GM23248 (cell line): ENCODE measurements around the gene RCC2. TPM values are rescaled to one million over a fixed set of nuclear protein-coding genes. Genes with fewer than 3 reads are reported as not detected.

Experiments used
- DNase-seq: peaks from one replicate; pipeline ENCODE4 v3.0.0-alpha.2; 2015
- H2AFZ ChIP-seq: fragments of 200-600 bp; sonication (generic); 2 replicates; pipeline ENCODE4 v1.6.1; 2016; ENCODE audit warnings: antibody characterized with exemption
- H3F3A ChIP-seq: fragments of 200-600 bp; sonication (generic); 2 replicates; pipeline ENCODE4 v1.6.1; 2016; ENCODE audit warnings: mild to moderate bottlenecking, antibody characterized with exemption, mixed run types; ENCODE audit not compliant: insufficient read depth
- H3K27ac ChIP-seq: fragments of 200-600 bp; sonication (generic); 2 replicates; pipeline ENCODE4 v1.5.1; 2016; ENCODE audit warnings: mild to moderate bottlenecking
- H3K27me3 ChIP-seq: fragments of 200-600 bp; sonication (generic); replicated peaks from 2 replicates; pipeline ENCODE4 v1.6.1; 2016; ENCODE audit warnings: mild to moderate bottlenecking; ENCODE audit not compliant: insufficient read depth
- H3K36me3 ChIP-seq: fragments of 200-600 bp; sonication (generic); 2 replicates; pipeline ENCODE4 v1.6.1; 2016; ENCODE audit warnings: low read depth, mild to moderate bottlenecking
- H3K4me1 ChIP-seq: fragments of 200-600 bp; sonication (generic); 2 replicates; pipeline ENCODE4 v1.6.1; 2016; ENCODE audit warnings: mild to moderate bottlenecking; ENCODE audit not compliant: insufficient read depth
- H3K4me2 ChIP-seq: fragments of 200-600 bp; sonication (generic); one replicate; pipeline ENCODE4 v1.6.1; 2016; ENCODE audit warnings: mild to moderate bottlenecking; ENCODE audit not compliant: unreplicated experiment
- H3K4me3 ChIP-seq: fragments of 200-600 bp; sonication (generic); 2 replicates; pipeline ENCODE4 v1.5.1; 2016; ENCODE audit warnings: mild to moderate bottlenecking
- H3K79me2 ChIP-seq: fragments of 200-600 bp; sonication (generic); 2 replicates; pipeline ENCODE4 v1.6.1; 2016; ENCODE audit warnings: mild to moderate bottlenecking; ENCODE audit not compliant: insufficient read depth
- H3K9ac ChIP-seq: fragments of 200-600 bp; sonication (generic); 2 replicates; pipeline ENCODE4 v1.6.1; 2016; ENCODE audit warnings: mild to moderate bottlenecking
- H3K9me2 ChIP-seq: fragments of 200-600 bp; sonication (generic); 2 replicates; pipeline ENCODE4 v1.6.1; 2016; ENCODE audit warnings: mixed run types, mild to moderate bottlenecking, moderate library complexity; ENCODE audit not compliant: insufficient read depth
- H3K9me3 ChIP-seq: fragments of 200-600 bp; sonication (generic); one replicate; pipeline ENCODE4 v1.6.1; 2017; ENCODE audit warnings: low read depth
- H4K20me1 ChIP-seq: fragments of 200-600 bp; sonication (generic); 2 replicates; pipeline ENCODE4 v1.6.0; 2016; ENCODE audit not compliant: insufficient read depth
- EZH2 ChIP-seq: fragments of 200-600 bp; sonication (generic); IDR thresholded peaks from 2 replicates; pipeline ENCODE4 v1.6.1; 2018; ENCODE audit warnings: antibody characterized with exemption, mild to moderate bottlenecking; ENCODE audit not compliant: insufficient read depth, poor library complexity, severe bottlenecking
- EZH2phosphoT487 ChIP-seq: fragments of 200-600 bp; sonication (generic); IDR thresholded peaks from 2 replicates; pipeline ENCODE4 v1.6.1; 2018; ENCODE audit warnings: antibody characterized with exemption, moderate library complexity, mild to moderate bottlenecking, low read depth; ENCODE audit not compliant: insufficient read depth
- WGBS, 2 experiments: methylation state at CpG; one replicate each; pipeline ENCODE4 v1.1.6; 2015 to 2017; ENCODE audit warnings: low lambda C conversion rate in 2 of 2, low coverage in 1 of 2; ENCODE audit errors: missing lambda C conversion rate in 2 of 2; 5-methylcytosine and 5-hydroxymethylcytosine counted together
- in situ Hi-C: fragments of 300-500 bp; cut with MboI; formaldehyde crosslinking; loops from 2 replicates; pipeline ENCODE4 v1.15.0; 2020
- polyA plus RNA-seq: library from polyadenylated mRNA; unstranded; fragments of >200 nt; fragmentation: Nextera tagmentation; extraction: Ambion mirVana; gene quantifications from 2 replicates; pipeline ENCODE4 v1.2.1, GENCODE V29; 2016
- total RNA-seq: library from RNA; depleted of rRNA; stranded (reverse); fragments of >200 nt; shearing (Covaris generic); gene quantifications from 2 replicates; pipeline ENCODE4 v1.2.3, GENCODE V29; 2014

RCC2 gene
- total and polyA plus RNA-seq, 2 experiments from 2014 or later = 10.9 to 38.3 TPM

DNA sequence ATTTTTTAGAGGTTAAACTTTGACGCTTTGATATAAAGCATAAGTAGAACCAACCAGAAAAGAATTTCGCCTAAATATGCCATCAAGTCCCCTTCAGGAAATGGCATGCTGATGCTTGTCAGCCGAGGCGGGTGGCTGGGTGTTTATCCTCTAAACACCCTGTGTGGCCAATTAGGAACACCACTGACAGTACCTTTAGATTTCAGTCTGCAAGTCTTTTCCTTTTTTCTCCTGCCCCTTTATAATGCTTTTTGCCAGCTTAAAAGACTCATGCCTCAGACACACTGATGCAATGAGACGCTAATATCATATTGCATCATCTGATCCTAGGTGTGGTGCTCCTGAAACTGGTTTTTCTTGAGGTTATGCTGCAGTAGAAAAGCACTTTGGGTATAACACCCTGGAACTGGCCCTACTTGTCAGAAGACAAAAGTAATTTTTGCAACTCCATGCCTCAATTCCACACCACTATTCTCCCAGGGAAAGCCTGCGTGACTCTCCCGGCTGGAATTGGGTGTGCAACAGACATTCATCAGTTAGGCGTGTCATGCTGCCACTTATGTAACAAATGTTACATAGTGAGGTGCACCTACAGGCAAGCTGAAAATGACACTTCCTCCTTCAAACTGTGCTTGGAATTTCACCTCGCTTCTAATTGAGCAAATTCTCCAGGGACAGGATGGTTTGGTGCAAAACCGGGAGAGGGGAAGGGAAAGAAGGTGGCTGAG, 2.0 kb upstream of the RCC2 start:
- peak; percentile 64 for DNase-seq
- Histone ChIP-seq H3K27ac (peak overlapping the region; percentile 62), H3K9me2 (no peaks in the 10 kb centered on the region), H3K36me3 (no peaks in the 10 kb centered on the region), H2AFZ (peak overlapping the region; percentile 32), H4K20me1 (no peaks in the 10 kb centered on the region), H3K4me3 (peak overlapping the region; percentile 99; the same call in 1 of the 2 replicates), H3K9me3 (no peaks in the 10 kb centered on the region), H3K79me2 (peaks cover 20% of the 10 kb centered on the region), H3K4me1 (peaks cover 31% of the 10 kb centered on the region), H3F3A (peaks cover 20% of the 10 kb centered on the region), H3K4me2 (peak overlapping the region; percentile 8), H3K27me3 (no peaks in the 10 kb centered on the region), H3K9ac (peak overlapping the region; percentile 30; the same call in 1 of the 2 replicates)
- 82 to 83% methylated on average over 10 of the region's 10 CpGs for WGBS, 2 experiments
- TF ChIP-seq EZH2phosphoT487 (no peak), EZH2 (no peak)
- in situ Hi-C loops = no loop called here

- peak overlapping the region; percentile 8 for H3K4me2 ChIP-seq
- peaks cover 32% of the 10 kb centered on the region for H3K4me1 ChIP-seq
- H3K9ac ChIP-seq = peak overlapping the region; percentile 30; the same call in 1 of the 2 replicates
- WGBS, 2 experiments = 84 to 90% methylated on average over 6 of the region's 6 CpGs
- no peaks in the 10 kb centered on the region for H3K9me2 ChIP-seq
- no peak for TF ChIP-seq EZH2
- TF ChIP-seq EZH2phosphoT487 = no peak
- peak overlapping the region; percentile 99; the same call in 1 of the 2 replicates for H3K4me3 ChIP-seq
- in situ Hi-C loops = no loop called here
- H3K27me3 ChIP-seq = no peaks in the 10 kb centered on the region
- peaks cover 26% of the 10 kb centered on the region for H3K79me2 ChIP-seq
- no peaks in the 10 kb centered on the region for H3K36me3 ChIP-seq
- peaks cover 20% of the 10 kb centered on the region for H3F3A ChIP-seq
- no peak overlapping the region; the same call in 1 of the 2 replicates for H2AFZ ChIP-seq
- H4K20me1 ChIP-seq = no peaks in the 10 kb centered on the region
- DNase-seq = no peak
- peak overlapping the region; percentile 62 for H3K27ac ChIP-seq
- no peaks in the 10 kb centered on the region for H3K9me3 ChIP-seq
These were observed 1.3 kb upstream of the RCC2 start for GRCh38 chr1:17440827-17441168.

DNA sequence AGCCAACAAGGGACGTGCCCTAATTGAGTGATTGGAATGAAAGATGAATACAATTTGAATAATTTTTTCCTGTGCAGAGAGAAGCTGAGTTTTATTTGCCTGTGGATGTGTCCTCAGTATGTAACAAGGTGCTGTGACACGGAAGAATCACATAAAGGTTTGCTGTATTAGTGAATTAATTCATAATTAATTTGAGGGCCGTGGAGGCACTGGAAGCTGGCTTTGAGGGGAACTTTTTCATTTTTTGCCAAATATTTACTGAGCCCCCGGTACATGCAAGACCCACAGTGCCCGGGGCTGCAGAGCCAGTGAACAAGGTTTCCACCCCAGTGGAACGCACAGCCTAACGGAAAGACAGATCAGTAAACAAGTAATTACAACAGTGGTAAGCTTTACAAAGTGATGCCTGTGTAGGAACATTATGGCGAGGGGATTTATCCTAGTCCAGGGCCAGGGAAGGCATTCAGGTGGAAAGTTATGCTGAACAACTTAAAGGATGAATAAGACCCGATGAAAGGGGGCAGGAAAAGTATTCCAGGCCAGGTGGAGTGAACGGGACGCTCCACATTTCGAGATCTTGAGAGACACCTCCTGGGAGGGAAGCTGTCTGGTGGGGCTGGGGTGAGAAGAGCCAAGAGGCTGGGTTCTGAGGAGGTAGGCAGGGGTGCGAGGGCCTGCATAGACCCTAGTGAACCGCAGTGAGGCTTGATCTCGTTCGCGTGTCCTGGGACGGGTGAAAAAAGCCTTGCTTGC, 773 bp upstream of the RCC2 start:
- in situ Hi-C loops = no loop called here
- Histone ChIP-seq H3K4me3 (peak overlapping the region; percentile 99), H3K27ac (peak overlapping the region; percentile 75), H3K79me2 (peaks cover 32% of the 10 kb centered on the region), H3K36me3 (no peaks in the 10 kb centered on the region), H2AFZ (peak overlapping the region; percentile 91), H3K9me3 (no peaks in the 10 kb centered on the region), H3K4me2 (peak overlapping the region; percentile 98), H3K27me3 (no peaks in the 10 kb centered on the region), H3F3A (peaks cover 20% of the 10 kb centered on the region), H3K9ac (peak overlapping the region; percentile 96), H3K4me1 (peaks cover 32% of the 10 kb centered on the region), H3K9me2 (no peaks in the 10 kb centered on the region), H4K20me1 (no peaks in the 10 kb centered on the region)
- DNase-seq = peak; percentile 8
- 60 to 64% methylated on average over 18 of the region's 18 CpGs for whole genome bisulfite sequencing, 2 experiments
- no peak for TF ChIP-seq EZH2phosphoT487
- TF ChIP-seq EZH2 = no peak

- no peaks in the 10 kb centered on the region for H3K27me3 ChIP-seq
- H3K4me2 ChIP-seq = peak overlapping the region; percentile 86
- peak overlapping the region; percentile 93 for H3K27ac ChIP-seq
- no peaks in the 10 kb centered on the region for H3K9me3 ChIP-seq
- peak overlapping the region; percentile 91 for H2AFZ ChIP-seq
- peaks cover 20% of the 10 kb centered on the region for H3F3A ChIP-seq
- no peaks in the 10 kb centered on the region for H4K20me1 ChIP-seq
- no peak for TF ChIP-seq EZH2phosphoT487
- no peak for TF ChIP-seq EZH2
- 1% methylated on average over 66 to 77 of the region's 78 CpGs for WGBS, 2 experiments
- H3K36me3 ChIP-seq = no peaks in the 10 kb centered on the region
- peaks cover 29% of the 10 kb centered on the region for H3K4me1 ChIP-seq
- H3K9ac ChIP-seq = peak overlapping the region; percentile 96
- DNase-seq = peak; percentile 80
- H3K79me2 ChIP-seq = peaks cover 48% of the 10 kb centered on the region
- peak overlapping the region; percentile 99 for H3K4me3 ChIP-seq
- in situ Hi-C loops = no loop called here
- no peaks in the 10 kb centered on the region for H3K9me2 ChIP-seq
These were observed 893 bp downstream of the RCC2 start for GRCh38 chr1:17438318-17439249.
